Measurements from ENCODE around the gene MRPS10. TPM values are rescaled to one million over a fixed set of nuclear protein-coding genes. Genes with fewer than 3 reads are reported as not detected.

The MRPS10 gene
- total RNA-seq, 1 donor, result 14.3 TPM

Other genes with a start within 250 kb of the MRPS10 start
- 32.0 TPM for gene TAF8, start 167.3 kb downstream of the MRPS10 start, total RNA-seq
- under 0.01 TPM for gene C6orf132, start 75.2 kb downstream of the MRPS10 start, total RNA-seq
- gene GUCA1A, start 44.5 kb downstream of the MRPS10 start, total RNA-seq, result not detected
- gene GUCA1B, start 22.9 kb downstream of the MRPS10 start, total RNA-seq, result 0.27 TPM
- 10.8 TPM for gene TRERF1, start 234.1 kb upstream of the MRPS10 start, total RNA-seq